Neural crest cell (in vitro differentiated cells): ENCODE results near the gene BASP1. TPM values are rescaled to one million over a fixed set of nuclear protein-coding genes. Genes with fewer than 3 reads are reported as not detected.

Experiments
- DNase-seq: peaks from one replicate; pipeline ENCODE4 v3.0.0; 2021; ENCODE audit warnings: low read depth, mixed read lengths, low spot score
- H3K27ac Mint-ChIP-seq: one replicate; pipeline ENCODE4 v1.8.0; 2021; ENCODE audit warnings: mild to moderate bottlenecking, mixed read lengths; ENCODE audit not compliant: unreplicated experiment
- H3K27me3 Mint-ChIP-seq: 2 replicates; pipeline ENCODE4 v1.8.0; 2021; ENCODE audit warnings: low read depth, mild to moderate bottlenecking, mixed read lengths
- H3K36me3 Mint-ChIP-seq: 2 replicates; pipeline ENCODE4 v1.8.0; 2021; ENCODE audit warnings: low read depth, mild to moderate bottlenecking, mixed read lengths
- H3K4me1 Mint-ChIP-seq: 2 replicates; pipeline ENCODE4 v1.8.0; 2021; ENCODE audit warnings: mixed read lengths
- H3K4me3 Mint-ChIP-seq: one replicate; pipeline ENCODE4 v1.8.0; 2021; ENCODE audit warnings: mild to moderate bottlenecking, mixed read lengths
- H3K9me3 Mint-ChIP-seq: 2 replicates; pipeline ENCODE4 v1.8.0; 2021; ENCODE audit warnings: mixed read lengths
- total RNA-seq: library from RNA; stranded (reverse); gene quantifications from 2 replicates; pipeline ENCODE4 v1.2.1, GENCODE V29; 2021
- TF ChIP-seq, protein P1 (sequence below): fragments of 200-600 bp; sonication (generic); conservative IDR thresholded peaks from 2 replicates; pipeline ENCODE4 v1.5.0; 2021; ENCODE audit warnings: antibody characterized with exemption, mild to moderate bottlenecking

BASP1 gene
- total RNA-seq, 1 donor from 2014 or later: 100 TPM

DNA sequence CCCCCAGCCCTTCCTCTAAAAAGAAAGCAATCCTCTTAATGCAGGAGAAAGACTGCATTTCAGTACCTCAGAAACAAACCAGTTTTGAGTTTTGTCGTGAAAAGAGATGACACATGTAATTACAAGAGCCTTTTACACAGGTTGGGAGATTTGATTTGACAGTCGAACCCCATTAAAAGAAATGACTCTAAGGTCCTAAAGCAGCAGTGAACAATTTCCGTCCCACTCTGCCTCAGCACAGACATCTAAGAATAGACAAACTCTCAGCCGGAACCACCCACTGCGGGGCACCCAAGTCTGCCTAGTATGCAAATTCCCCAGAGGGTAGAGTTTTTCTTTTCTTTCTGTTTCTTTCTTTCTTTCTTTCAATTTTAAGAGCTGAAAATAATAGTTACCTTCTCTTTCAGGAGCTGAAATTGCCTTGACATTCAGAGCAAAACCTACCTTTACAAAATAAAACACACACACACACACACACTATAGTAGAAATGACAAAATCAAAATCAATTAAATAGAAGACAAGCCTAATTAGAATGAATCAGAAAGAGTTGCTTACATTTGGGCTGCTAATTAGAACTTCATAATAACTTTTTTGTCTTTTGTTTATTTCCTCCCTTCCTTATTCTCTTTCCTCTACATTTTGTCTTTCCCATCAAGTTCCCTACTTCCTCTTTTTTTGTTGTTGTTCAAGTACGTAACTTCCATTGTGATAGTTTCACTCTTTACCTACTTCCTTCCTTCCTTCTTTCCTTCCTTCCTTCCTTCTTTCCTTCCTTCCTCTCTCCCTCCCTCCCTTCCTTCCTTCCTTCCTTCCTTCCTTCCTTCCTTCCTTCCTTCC is 65.1 kb downstream of the BASP1 start:
- DNase-seq: no peak
- H3K27ac Mint-ChIP-seq: peak overlapping the region; percentile 21
- H3K9me3 Mint-ChIP-seq: peaks cover 3% of the 10 kb centered on the region
- peaks cover 18% of the 10 kb centered on the region for H3K4me1 Mint-ChIP-seq
- H3K27me3 Mint-ChIP-seq: no peaks in the 10 kb centered on the region
- TF ChIP-seq, protein P1, sequence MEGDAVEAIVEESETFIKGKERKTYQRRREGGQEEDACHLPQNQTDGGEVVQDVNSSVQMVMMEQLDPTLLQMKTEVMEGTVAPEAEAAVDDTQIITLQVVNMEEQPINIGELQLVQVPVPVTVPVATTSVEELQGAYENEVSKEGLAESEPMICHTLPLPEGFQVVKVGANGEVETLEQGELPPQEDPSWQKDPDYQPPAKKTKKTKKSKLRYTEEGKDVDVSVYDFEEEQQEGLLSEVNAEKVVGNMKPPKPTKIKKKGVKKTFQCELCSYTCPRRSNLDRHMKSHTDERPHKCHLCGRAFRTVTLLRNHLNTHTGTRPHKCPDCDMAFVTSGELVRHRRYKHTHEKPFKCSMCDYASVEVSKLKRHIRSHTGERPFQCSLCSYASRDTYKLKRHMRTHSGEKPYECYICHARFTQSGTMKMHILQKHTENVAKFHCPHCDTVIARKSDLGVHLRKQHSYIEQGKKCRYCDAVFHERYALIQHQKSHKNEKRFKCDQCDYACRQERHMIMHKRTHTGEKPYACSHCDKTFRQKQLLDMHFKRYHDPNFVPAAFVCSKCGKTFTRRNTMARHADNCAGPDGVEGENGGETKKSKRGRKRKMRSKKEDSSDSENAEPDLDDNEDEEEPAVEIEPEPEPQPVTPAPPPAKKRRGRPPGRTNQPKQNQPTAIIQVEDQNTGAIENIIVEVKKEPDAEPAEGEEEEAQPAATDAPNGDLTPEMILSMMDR: no peak
- peaks cover 7% of the 10 kb centered on the region for H3K36me3 Mint-ChIP-seq
- H3K4me3 Mint-ChIP-seq: no peak overlapping the region

DNA sequence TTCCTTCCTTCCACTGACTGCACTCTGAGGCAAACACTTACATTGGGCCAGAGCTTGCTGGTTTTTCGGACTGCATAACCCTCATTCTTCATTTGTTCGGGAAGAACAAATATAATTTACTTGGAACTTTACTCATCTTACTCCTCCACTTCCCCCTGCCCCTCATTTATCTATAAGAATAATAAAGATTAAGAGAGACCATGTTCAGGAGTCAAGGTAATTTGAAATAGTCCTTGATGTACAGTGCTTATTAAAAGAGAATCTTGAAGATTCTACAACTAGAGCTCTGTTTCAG is 65.6 kb downstream of the BASP1 start:
- H3K27ac Mint-ChIP-seq: peak overlapping the region; percentile 21
- H3K9me3 Mint-ChIP-seq: peaks cover 7% of the 10 kb centered on the region
- H3K4me3 Mint-ChIP-seq: no peak overlapping the region
- no peaks in the 10 kb centered on the region for H3K27me3 Mint-ChIP-seq
- no peak for DNase-seq
- H3K36me3 Mint-ChIP-seq: peaks cover 8% of the 10 kb centered on the region
- peaks cover 18% of the 10 kb centered on the region for H3K4me1 Mint-ChIP-seq
- TF ChIP-seq, protein P1: no peak

- no peak for DNase-seq
- no peak overlapping the region for H3K4me3 Mint-ChIP-seq
- H3K4me1 Mint-ChIP-seq: peaks cover 10% of the 10 kb centered on the region
- peaks cover 5% of the 10 kb centered on the region for H3K36me3 Mint-ChIP-seq
- H3K9me3 Mint-ChIP-seq: peaks cover 10% of the 10 kb centered on the region
- TF ChIP-seq, protein P1: no peak
- H3K27ac Mint-ChIP-seq: no peak overlapping the region
- no peaks in the 10 kb centered on the region for H3K27me3 Mint-ChIP-seq
These were observed 70.2 kb downstream of the BASP1 start for GRCh38 chr5:17287501-17288155.

- Mint-ChIP-seq H3K27ac (no peak overlapping the region), H3K27me3 (no peaks in the 10 kb centered on the region), H3K9me3 (peaks cover 10% of the 10 kb centered on the region), H3K4me1 (peaks cover 4% of the 10 kb centered on the region), H3K4me3 (no peak overlapping the region), H3K36me3 (peaks cover 5% of the 10 kb centered on the region)
- no peak for DNase-seq
- TF ChIP-seq, protein P1: no peak
These were observed 71.1 kb downstream of the BASP1 start for GRCh38 chr5:17288570-17288969.

- TF ChIP-seq, protein P1: no peak
- no peak for DNase-seq
- H3K9me3 Mint-ChIP-seq: peaks cover 10% of the 10 kb centered on the region
- H3K36me3 Mint-ChIP-seq: peaks cover 5% of the 10 kb centered on the region
- no peaks in the 10 kb centered on the region for H3K27me3 Mint-ChIP-seq
- no peaks in the 10 kb centered on the region for H3K4me1 Mint-ChIP-seq
- H3K4me3 Mint-ChIP-seq: no peak overlapping the region
- peak overlapping the region; percentile 72 for H3K27ac Mint-ChIP-seq
These were observed 72.5 kb downstream of the BASP1 start for GRCh38 chr5:17289681-17290539.
